Central memory CD4-positive, alpha-beta T cell (primary cell): ENCODE results near the gene AMOTL1.
A peak's percentile ranks its signal among the peaks of the same experiment; 100 is the strongest.

Source experiments
- DNase-seq: peaks from one replicate; pipeline ENCODE4 v3.0.0; 2022

Gene AMOTL1

DNA sequence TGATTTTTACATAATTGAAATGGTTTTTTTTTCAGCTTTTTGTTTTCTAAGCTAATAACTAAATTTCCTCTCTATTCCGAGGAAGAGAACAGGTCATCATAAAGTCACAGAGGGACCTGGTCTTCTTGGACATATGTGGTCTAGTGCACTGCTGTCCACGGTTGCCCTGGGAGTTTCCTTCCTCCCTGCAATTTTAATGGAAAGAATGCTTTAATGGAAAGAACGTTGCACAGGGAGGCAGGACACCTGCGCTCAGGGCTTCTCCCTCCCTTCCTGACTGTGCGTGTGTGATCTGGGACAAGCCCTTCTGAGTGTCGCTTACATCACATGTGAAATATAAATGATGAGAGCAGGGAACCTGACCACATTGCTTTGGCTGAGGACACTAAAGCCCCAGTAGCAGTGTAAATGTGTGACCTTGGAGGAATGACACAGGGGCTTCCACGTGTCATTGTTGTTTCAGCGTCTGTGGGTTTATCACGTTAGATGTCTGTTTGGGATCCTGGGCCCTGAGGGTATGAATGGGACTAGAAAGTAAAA is 93.2 kb downstream of the AMOTL1 start:
- DNase-seq, result no peak

DNA sequence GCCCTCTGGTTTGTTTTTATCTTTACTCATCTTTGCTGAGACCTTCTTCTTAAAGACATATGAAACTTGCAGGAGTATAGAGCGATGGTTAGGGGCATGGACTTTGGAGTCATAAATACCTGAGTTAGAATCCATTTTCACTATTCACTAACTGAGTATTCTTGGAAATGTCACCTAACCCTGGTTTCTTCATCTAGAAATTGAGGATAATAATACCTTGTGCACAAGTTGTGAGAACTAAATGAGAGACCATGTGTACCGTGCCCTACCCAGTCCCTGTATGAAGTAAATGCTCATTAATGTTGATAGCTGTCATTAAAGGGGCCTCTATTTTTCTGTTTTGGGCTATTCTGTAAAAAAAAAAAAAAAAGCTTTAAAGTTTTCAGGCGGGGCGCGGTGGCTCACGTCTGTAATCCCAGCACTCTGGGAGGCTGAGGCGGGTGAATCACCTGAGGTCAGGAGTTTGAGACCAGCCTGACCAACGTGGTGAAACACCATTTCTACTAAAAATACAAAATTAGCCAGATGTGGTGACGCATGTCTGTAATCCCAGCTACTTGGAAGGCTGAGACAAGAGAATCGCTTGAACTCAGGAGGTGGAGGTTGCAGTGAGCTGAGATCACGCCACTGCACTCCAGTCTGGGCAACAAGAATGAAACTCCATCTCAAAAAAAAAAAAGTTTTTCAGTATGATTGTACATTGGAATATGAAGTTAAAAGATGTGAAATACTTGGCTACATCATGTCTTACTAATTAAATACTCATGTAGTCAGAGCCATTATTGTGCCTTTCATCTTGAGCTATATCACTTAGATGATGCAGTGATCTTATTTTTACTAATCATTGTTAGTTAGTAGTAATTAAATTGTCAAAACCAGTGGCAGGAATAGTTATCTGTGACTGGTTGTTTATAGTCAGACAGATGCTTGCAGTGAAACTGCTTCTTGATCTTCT is 95.0 kb downstream of the AMOTL1 start:
- no peak for DNase-seq

DNA sequence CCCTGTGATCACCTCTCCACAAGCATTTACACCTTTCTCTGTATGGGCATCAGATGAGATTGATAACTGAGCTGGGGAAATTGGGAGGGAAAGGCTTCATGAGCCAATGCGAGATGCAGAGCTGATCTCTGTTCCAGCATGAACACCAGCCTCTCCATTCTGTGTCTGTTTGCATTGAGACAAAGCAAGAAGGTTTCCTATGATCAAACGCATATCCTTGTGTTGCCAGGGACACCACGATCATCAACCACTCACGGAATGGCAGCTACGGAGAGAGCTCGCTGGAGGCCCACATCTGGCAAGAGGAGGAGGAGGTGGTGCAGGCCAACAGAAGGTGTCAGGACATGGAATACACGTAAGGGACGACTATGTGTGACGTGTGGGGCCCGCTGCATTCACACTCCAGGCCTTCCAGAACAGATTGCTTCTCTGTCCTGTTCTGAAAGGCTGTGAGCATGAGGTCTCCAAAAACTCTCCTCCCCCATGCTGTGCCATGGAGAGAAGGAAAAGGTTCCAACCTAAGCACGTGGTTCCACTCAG is 96.4 kb downstream of the AMOTL1 start:
- DNase-seq, result no peak

DNA sequence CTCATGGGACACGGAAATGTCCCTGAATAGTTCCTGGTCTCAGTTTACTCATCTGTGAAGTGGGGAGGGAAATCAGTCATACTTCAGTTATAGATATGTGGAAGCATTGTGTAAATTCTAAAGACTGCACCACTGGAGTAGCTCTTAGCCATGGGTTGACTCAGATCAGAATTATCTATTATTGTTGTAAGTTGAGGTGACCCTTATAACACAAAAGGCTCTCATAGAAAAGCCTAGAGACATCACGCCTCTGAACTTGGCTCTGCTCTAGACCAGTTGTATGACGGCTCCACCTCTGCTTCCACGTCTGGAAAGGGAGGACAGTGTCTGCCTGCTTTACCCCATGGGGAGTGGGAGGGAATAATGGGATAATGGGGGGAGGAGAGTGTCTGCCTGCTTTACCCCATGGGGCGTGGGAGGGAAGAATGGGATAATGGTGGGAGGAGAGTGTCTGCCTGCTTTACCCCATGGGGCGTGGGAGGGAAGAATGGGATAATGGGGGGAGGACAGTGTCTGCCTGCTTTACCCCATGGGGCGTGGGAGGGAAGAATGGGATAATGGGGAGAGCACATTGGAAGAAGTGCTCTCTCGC is 98.2 kb downstream of the AMOTL1 start:
- DNase-seq, result no peak

DNA sequence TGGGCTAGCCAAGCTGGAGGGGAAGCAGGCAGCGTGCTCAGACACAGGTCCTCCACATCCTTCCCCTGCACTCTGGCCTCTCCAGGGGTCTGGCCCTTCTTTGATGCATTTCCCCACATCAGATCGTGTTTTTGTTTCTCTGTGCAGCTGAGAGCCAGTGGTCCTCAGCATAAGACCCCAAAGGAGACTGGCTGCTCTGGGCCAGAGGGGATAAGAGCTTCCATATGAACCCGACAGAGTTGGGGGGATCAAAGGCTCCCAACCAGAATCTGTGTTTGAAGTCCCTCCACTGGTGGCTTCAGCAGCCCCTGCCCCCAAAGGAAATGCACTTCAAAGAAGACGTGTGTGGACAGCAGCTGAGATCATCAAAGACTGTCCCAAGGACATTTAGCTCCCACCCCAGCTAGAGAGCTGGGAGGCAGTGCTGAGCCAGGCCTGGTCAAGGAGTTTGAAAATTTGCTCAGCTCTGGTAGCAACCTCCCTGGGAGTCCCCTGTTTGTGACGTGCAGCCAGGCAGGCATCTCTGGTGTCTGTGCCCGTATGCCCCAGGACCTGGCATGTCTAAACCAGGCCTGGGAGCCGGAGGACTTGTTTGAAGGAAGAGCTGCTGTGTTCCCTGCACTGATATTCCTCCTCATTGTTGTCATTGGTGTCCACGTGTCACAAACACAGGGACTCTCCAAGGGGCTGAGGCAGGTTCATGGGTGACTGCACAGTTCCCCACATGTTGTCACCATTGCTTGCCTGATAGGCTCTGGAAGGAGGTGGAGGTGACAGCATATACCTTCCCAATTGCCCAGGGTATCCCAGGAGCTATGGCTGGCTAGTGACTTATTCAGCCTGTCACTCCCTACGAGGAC is 99.0 kb downstream of the AMOTL1 start:
- DNase-seq, result no peak

DNA sequence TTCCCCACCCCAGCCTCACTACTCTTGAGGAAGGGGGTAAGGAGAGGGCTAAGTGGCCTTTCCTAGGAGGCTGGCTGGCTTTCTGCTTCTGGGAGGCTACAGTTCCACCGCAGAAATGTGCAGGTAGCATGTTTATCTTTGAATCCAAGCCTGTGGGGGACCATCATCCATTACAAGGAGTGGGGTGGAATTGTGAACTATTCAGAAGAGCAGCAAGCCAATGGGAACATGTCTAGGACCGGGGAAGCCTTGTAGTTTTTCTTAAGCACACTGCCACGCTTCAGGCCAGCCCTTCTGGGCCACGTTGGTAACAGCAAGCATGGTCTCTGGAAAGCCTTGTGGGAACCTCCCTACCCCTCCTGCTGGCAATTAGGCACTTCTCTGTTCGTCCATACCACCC is 100.3 kb downstream of the AMOTL1 start:
- DNase-seq, result no peak

DNA sequence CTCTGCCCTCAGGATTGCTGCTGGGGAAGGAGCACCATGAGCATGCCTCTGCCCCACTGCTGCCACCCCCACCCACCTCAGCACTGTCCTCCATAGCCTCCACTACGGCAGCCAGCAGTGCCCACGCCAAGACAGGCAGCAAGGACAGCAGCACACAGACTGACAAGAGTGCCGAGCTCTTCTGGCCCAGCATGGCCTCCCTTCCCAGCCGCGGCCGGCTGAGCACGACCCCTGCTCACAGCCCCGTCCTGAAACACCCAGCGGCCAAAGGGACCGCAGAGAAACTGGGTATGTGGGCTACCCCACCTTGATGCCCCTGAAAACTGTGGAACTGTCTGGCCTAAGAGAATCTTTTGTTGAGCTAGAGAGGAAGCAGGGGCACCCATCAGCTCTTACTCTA is 101.0 kb downstream of the AMOTL1 start:
- no peak for DNase-seq

DNA sequence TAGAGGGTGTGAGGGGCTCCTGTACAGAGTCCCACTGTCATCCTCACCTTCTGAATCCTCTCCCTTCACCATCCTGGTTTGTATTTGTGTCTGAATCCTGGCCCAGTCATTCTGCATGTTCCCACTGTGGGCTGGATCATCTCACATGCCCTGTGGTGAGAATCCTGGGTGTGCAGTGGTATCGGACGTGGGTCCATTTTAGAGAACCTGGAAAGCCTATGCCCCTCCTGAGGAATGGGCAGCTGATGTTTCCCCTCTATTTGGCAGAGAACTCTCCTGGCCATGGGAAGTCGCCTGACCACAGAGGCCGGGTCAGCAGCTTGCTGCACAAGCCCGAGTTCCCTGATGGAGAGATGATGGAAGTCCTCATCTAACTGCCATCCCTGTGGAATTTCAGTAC is 102.3 kb downstream of the AMOTL1 start:
- no peak for DNase-seq

DNA sequence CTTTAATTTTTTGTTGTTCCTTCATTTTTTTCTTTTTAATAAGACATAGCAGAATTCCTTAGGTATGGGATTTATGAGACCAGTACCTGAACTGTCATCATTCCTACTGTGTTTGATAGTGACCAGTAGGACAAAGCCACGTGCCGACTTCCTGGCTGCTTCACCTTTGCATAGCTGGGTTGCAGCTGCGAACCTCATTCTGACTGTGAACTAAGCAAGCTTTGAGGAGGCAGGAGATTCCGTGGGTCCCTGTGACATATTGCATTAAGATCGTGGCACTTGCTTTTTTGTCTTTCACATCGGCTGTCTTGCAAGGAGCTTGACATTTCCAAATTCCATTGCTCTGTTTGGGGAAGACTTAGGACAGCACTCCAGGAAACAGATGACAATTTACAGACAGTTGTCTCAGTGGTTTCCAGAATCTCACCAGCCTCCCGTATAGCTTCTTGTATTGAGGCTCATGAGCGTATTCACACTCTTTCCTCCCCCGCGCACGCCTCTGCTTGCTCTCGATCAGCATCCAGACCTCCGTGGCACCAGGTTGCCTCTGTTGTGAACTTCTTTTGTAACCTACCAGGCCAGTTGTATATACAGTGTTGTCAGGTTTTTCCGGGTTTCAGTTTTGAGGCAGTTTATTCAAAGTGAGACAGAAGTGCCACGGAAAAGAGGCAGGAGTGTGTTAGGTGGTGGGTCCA is 103.5 kb downstream of the AMOTL1 start:
- DNase-seq, result no peak

DNA sequence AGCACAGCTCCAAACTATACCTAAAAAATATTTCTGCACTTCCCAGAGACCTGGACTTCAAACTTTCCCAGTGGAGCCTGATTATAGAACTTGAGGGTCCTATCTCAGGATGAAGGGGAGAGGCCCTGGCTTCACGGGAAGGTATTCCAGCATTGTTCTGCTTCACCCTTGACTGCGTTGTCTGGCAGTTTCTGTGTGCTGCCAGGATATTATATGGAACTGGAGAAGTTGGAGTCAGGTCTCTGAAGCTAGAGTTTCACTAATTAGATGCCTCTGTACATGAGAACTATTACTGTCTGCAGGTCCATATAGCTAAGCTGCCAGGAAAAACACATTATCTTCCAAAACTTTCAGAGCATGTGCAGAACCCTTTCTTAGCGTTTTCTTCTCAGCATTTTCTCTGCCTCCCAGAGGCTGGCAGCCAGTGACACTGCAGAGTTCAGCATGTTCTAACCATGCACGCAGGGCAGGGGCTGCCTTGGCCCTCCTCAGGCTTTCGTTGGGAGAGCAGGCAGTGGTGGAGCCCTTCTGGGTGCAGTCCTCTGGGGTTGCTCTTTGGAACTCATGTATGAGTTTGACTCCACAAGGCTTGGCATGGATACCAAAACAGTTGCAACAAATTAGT is 105.9 kb downstream of the AMOTL1 start:
- DNase-seq, result peak; percentile 2

DNA sequence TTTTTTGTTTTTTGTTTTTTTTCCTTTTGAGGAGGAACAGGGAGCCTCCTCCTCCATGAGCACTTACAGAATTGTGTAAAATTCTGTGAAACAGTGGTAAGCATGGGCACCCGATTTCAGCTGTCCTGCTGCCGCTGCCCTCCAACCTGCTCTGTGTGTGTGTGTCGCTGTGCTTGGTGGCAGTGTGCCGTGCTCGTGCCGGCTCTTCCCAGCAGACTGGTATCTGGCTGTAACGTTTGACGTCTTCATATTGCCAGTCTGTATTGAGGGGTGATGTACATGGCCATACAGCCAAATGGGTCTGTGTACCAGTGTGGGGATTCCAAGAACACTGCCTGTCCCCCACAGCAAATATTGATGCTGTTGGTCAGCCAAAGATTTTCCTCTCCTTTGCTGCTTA is 108.1 kb downstream of the AMOTL1 start:
- no peak for DNase-seq

DNA sequence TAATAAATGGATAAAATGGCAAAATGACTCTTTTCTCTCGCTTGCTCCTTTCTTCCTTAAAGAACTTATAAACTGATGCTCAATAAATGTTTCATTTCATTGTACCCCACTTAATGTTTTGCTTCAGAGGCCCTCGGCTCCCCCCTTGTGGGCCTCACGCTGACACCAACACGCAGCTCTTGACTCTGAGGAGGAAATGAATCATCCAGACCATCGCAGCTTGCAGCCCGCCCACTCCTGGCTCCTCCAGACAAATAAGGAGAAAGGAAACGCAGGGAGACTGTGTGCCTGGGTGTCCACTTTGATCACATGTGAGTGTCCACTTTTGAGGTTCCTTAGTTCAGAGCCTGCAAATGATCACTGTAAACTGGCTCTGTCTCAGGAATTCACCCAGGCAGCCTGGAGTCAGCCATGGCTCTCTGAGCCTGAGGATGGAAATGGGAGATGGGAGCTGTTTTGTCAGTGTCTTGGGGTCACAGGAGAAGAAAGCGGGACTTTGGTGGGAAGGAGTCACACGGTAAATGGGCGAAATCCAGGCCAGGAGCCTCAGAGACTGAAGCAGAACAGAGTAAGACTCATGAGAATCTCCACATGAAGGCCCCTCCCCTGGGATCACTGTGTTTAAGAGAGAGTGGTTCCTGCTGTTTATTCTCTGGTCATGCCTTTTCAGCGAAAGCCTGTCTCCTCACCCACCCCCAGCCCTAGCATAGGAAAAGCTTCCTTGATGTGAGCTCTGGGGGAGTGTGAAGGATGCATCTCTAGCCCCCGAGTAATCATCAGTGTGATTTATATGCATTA is 108.7 kb downstream of the AMOTL1 start:
- no peak for DNase-seq

DNA sequence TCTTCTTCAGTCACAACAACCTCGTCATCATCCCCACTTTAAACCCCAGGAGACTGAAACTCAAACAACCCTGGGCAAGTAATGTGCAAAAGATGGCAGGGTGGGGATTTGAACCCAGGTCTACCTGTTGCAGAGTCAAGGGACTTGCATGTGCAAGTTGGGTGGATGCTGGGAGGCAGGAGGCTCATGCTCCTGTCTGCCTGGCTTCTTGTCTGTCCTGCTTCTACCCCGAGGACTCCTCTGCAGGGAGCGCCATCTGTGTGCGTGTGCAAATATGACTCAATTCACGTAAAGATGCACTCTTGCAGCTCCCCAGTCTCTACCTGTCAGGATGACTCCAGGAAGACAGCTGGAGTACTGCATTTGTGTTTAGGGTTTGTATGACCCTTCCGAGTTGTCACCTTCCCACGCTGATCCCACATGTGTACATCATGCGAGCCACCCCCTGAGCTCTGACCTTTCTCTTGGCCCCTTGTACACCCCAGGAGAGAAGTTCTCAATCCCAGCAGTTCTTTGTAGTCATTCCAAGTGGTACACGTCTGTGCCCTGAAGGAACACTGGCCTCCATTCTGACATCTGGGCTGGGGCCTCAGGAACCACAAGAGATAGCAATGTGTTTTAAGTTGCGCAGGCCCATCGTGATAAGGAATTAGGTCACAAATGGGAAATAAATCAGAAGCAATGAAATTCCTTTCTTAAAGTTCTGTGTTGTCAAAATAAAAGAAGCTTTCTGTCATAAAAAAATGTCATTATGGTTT is 109.5 kb downstream of the AMOTL1 start:
- no peak for DNase-seq

DNA sequence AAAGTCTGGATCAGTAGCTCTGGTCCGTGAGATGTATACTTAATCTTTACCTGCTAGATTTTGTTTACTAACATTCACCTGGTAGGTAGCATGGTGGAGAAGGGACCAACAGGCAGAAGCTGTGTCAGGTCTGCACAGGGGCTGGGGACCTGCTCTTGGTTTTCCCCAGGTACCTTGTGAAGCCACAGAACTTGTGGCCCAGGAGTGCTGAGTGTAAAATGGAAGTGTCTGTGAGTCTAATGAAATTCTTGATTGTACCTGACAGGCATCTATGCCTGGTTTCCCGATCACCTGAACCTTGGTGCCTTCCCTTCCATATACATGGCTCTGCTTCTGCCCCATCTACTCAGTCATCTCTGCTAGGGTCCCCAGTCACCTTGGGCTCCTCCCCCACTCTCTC is 110.8 kb downstream of the AMOTL1 start:
- no peak for DNase-seq

DNA sequence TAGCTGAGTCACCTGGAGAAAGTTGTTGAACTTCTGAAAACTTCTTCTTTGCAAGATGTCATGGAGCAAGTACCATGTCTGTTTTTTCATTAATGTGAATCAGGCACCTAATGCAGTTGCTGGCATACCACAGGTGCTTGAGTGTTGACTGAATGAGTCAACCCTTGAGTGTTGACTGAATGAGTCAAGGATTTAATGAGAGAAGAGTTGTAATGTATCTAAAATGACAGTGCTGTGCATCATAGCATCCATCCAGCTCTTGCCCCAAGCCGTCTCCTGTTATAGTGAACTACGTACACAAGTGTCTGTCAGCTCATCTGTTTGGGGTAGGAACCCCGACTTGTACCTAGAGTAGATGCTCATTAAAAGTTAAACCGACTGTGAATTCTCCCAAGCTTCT is 112.1 kb downstream of the AMOTL1 start:
- DNase-seq, result no peak

DNA sequence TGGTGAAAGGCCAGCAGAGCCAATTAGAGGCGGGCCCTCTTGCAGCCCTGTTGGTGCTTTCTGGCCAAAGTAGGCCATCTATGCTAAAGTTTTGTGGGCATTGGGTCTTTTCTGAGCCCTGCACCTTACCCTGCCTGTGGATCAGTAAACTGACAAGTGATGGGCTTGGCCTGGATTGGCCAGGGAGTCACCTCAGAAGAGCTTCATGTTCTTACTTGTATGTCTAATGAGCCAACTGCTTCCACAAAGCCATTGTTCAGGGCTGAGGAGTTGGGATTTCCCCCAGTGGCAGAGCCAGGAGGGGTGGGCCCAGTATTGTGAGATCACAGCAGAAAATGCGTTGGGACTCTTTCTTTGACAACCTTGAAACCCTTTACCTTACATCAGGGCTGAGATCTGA is 114.8 kb downstream of the AMOTL1 start:
- DNase-seq, result no peak

DNA sequence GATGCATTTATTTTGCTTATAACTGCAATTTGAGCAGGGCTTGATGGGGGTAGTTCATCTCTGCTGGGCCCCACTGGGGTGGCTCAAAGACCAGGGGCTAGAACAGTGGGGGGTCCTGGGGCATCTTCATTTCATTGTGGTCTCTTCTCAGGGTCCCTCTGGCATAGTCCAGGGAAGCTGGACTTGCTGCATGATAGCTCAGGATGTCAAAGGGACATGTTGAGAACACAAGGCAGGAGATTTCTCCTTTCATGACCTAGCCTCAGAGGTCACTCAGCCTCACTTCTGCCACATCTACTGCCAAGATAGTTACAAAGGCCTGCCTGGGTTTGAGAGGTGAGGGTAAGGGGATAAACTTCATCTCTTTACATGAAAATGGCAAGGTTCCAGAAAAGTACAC is 115.7 kb downstream of the AMOTL1 start:
- no peak for DNase-seq

DNA sequence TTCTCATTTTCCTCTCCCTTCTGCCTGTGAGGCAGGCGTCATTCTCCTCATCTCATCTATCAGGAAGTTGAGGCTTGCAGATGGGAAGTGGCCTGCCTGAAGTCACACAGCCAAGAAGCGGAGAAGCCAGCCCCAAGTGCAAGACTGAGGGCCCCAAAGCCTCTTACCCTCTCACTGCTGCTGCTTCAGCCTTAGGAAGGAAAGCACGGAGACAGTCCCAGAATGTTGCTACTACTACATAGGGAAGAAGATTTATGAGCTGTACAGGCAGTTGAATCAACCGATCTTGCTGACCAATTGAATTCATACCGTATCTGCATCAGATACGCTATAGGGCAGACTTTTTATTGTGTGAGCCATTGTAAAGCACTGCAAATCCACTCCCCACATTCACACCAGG is 116.2 kb downstream of the AMOTL1 start:
- no peak for DNase-seq

DNA sequence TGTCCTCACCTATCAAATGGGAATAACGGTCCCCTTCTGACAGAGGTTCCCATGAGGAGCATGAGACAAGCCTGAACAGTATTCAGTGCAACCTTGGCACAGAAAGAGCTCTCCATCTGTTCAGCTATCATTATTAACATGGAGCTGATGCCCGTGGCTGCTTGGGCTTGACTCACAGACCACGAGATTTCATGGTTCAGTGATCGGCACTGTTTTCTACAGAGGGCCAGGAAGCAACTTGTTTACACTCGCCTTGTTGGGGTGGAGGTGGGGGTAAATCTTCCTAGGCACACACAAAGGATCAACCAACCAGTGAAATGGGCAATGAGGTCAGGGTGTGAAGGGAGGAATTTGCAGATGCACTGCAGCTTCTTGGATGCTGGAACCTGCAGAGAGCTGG is 117.0 kb downstream of the AMOTL1 start:
- DNase-seq, result no peak

DNA sequence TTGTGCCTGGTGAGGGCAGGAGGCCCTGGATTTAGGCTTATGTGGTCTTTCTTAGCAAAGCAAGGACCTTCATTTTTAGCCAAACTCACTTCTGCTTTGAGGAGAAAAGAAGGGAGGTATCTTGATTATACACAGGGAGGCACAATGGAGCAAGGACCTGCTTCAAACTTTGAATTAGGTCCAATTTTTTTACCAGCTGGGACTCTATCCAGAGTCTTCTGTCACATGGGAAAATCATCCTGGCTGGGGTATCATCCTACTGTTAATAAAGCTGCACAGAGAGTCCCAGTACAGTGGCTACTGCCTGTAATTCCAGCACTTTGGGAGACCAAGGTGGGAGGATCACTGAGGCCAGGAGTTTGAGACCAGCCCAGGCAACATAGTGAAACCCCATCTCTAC is 117.4 kb downstream of the AMOTL1 start:
- DNase-seq, result no peak
